Measurements from ENCODE around the gene UBE2F. TPM values are rescaled to one million over a fixed set of nuclear protein-coding genes. Genes with fewer than 3 reads are reported as not detected.

The UBE2F gene
- polyA plus RNA-seq, 1 of the 3 experiments (the other 2 are of a cell fraction): 56.9 TPM

DNA sequence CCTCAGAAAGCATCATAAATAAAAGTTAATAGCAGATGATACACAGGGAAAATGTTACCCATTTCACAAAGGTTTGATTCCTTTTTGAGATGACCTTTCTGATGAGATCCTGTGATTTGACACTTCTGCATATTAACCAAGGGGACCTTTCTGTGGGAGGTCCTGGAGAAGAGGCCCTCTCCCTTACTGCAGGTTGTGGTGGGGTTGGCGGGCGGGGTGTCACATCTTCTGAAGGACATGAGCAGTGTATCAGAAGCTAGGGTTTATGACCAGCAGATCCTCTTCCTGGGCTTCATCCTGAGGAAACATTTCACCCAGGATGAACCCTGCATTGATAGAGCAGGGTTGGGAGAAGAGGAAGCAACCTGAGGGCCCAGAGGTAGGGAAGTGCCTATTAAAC is 56.8 kb downstream of the UBE2F start:
- 100% methylated on average over 2 of the region's 2 CpGs for WGBS (ENCODE audit: low lambda C conversion rate)
- no peaks in the 10 kb centered on the region for H3K9me3 ChIP-seq
- TF ChIP-seq GABPA (IDR thresholded peaks at IDR 0.05; ENCODE audit: low read depth): no peak
- TF ChIP-seq, protein P1, sequence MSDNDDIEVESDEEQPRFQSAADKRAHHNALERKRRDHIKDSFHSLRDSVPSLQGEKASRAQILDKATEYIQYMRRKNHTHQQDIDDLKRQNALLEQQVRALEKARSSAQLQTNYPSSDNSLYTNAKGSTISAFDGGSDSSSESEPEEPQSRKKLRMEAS (IDR thresholded peaks at IDR 0.05; ENCODE audit: low read depth): no peak
- no peak for TF ChIP-seq EP300 (IDR thresholded peaks at IDR 0.05; ENCODE audit: borderline replicate concordance in 1 of 2, low read depth in 1 of 2, low read length in 1 of 2)
- TF ChIP-seq NFIC (IDR thresholded peaks at IDR 0.05; ENCODE audit: borderline replicate concordance): no peak
- no peak for TF ChIP-seq ELF1 (IDR thresholded peaks at IDR 0.05)
- no peak for TF ChIP-seq CTCF (IDR thresholded peaks at IDR 0.05)
- TF ChIP-seq FOSL2 (IDR thresholded peaks at IDR 0.05; ENCODE audit: borderline replicate concordance, low read depth): no peak
- TF ChIP-seq YY1 (IDR thresholded peaks at IDR 0.05; ENCODE audit: low read depth): no peak
- no peak for TF ChIP-seq TEAD4 (IDR thresholded peaks at IDR 0.05; ENCODE audit: borderline replicate concordance, insufficient read depth)
- TF ChIP-seq CHD2 (IDR thresholded peaks at IDR 0.05; ENCODE audit: low read length, partially characterized antibody): no peak
- TF ChIP-seq POLR2AphosphoS5 (IDR thresholded peaks at IDR 0.05; ENCODE audit: low read depth, low read length): no peak
- no peak for TF ChIP-seq IRF3 (IDR thresholded peaks at IDR 0.05; ENCODE audit: low read depth, low read length)
- TF ChIP-seq PBX3 (IDR thresholded peaks at IDR 0.05): no peak
- TF ChIP-seq JUND (IDR thresholded peaks at IDR 0.05): no peak
- no peak for TF ChIP-seq TAF1 (IDR thresholded peaks at IDR 0.05; ENCODE audit: borderline replicate concordance, low read depth, low read length)
- TF ChIP-seq MEF2A (IDR thresholded peaks at IDR 0.05; ENCODE audit: borderline replicate concordance, low read depth): no peak
- no peaks in the 10 kb centered on the region for H3K27me3 ChIP-seq (ENCODE audit: insufficient read depth)
- H3K4me2 ChIP-seq: no peak overlapping the region
- H3K9ac ChIP-seq: no peak overlapping the region
- peaks cover 18% of the 10 kb centered on the region; the same call in 1 of the 2 replicates for H3K79me2 ChIP-seq (ENCODE audit: insufficient read depth)
- ChIA-PET CTCF (no interaction called here), POLR2A (no interaction called here)
- no peaks in the 10 kb centered on the region for H3K9me2 ChIP-seq
- H3K27ac ChIP-seq (ENCODE audit: low read depth in 2 of 2, low read length in 1 of 2): no peak overlapping the region
- H3K36me3 ChIP-seq (replicated peaks in 1 of 2; ENCODE audit: control insufficient read depth in 1 of 2, insufficient read depth in 2 of 2, low read length in 1 of 2): peaks cover 1 to 27% of the 10 kb centered on the region in 2 experiments
- H3K4me3 ChIP-seq (ENCODE audit: low read depth in 2 of 2, low read length in 1 of 2): no peak overlapping the region
- peaks cover 0 to 6% of the 10 kb centered on the region in 2 experiments; a peak in 1 of 4 replicates for H3K4me1 ChIP-seq (ENCODE audit: control insufficient read depth in 1 of 2, insufficient read depth in 2 of 2, low read depth in 1 of 2, low read length in 1 of 2)
- H4K20me1 ChIP-seq (ENCODE audit: insufficient read depth): no peaks in the 10 kb centered on the region
- no peak overlapping the region for H2AFZ ChIP-seq (ENCODE audit: low read depth)
- no peak for DNase-seq
- no peaks in the 10 kb centered on the region for H3F3A ChIP-seq (replicated peaks; ENCODE audit: insufficient read depth)
